ENCODE measurements around the gene ZBTB8A.
A peak's percentile ranks its signal among the peaks of the same experiment; 100 is the strongest.
"Not testable (repeated sequence)": the region's sequence is repeated elsewhere in the genome, so short reads cannot be mapped to it uniquely, and the experiment has no call there.

Gene ZBTB8A

DNA sequence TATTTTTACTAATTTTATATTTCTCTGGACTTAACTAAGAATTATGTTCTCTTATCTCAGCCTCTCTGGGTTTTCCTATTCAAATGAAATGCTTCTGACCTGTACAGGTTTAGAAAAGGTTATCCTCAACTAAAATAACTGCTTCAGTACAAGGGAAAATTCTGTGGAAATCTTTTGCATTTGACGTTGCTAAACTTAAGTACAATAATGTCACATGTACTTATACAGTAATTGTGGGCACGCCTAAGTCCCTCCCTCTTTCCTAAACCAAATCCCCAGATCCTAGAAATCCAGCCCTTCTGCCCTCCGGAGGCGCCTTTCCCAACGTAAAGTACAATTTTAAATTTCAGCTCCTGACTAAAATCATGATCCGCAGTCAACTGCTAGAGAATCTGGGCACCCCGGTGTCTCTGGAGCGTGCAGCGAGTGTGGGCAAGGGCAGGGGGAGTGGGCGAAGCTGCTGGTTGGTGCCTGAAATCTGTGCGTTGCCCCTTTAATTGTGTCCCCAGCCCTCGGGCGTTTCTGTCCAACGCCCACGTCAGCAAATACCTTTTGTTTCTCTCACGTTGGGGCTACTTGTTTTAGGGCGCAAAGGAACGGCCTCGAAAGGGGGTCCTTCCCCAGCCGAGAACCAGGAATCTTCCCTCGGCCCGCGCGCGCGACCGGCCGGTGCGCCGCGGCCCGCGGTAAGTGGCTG, at the start of gene ZBTB8A:
TSS of gene ZBTB8A (plus strand) at position 541 of the 697 bp plus-strand sequence. CDS start 53,505 bp downstream, outside the sequence.
- no peak for DNase-seq (ENCODE audit: low read depth)

DNA sequence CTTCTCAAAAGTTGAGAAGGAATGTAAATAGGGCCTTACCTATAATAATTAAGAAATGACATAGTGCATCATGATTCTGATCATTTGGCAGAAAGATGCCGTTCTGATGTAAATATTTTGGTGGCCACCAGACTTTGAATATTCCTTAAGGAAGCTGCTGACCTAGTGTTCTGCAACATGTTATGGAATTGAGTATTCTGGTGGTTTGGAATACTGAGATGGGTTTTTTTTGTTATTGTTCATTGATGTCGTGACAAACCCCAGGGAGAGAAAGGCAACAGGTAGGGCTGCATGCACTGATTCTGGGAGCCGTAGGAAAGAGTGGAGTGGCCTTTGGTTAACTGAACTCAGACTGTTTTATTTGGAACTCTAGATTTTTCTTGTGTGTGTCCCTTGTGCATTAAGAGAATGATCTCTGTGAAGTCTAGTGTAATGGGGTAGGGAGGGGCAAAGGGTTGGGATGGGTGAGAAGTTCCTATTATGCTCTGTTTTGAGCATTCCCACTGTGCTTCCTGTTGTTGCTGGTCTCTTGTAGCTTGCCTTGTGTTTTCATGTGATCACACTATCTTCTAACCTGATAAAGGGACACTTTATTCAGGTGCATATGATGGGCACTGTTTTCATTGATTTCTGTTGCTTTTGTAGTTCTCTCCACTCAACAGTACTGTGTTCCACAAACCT, 49.3 kb upstream of the ZBTB8A start:
- no peak for DNase-seq (ENCODE audit: low read depth)

DNA sequence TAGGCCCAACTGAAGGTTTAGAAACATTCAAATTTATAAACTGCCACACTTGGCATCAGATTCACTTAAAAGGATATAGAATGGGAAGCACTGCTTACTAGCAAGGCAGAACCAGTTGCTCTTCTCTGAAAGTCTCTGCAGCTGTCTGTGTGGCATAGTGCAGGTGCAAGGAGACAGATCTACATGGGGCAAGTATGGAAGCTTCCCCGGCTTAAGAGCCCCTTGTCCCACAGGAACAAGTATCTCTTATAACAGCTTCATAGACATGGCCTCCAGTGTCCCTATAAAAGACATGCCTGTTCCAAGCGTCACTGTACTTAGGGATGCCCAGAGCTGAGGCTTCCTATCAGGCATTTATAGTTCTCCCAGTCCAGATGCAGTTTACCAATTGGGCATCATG, 47.8 kb upstream of the ZBTB8A start:
- no peak for DNase-seq (ENCODE audit: low read depth)

DNA sequence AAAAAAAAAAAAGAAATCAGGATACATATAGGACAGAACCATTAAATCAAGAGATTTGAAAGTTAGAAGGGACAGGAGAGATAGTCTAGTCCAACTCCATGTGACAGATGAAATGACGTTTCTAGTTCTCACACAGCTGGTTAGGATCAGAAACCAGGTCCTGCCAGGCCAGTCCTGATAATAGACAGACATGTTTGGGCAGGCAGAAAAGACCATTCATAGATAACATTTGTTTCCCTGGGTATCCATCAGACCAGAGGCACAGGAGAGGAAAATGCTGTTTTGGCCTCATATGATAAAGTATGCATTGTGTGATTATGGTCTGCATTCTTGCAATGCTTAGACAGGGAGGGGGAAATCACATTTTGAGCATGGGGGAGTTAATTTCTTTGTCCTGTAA, 45.0 kb upstream of the ZBTB8A start:
- no peak for DNase-seq (ENCODE audit: low read depth)

DNA sequence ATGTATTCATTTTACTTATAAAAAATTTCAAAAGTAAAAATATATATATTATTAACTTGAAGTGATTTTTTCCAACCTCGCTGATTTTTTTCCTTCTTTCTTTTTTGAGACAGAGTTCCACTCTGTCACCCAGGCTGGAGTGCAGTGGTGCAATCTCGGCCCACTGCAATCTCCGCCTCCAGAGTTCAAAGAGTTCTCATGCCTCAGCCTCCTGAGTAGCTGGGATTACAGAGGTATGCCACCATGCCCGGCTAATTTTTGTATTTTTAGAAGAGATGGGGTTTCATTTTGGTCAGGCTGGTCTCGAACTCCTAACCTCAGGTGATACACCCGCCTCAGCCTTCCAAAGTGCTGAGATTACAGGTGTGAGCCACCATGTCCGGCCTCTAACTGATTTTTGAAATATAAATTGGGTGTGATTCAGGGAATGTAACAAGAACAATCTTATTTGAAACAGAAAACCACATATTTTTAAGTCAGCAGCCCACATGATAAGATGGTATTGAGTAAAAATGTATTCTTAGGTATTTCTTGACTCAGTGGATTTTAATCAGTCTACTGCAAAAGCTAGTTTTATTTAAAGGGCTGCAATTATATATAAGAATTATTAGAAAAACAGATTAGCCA, 44.4 kb upstream of the ZBTB8A start:
- DNase-seq (ENCODE audit: low read depth): no peak

DNA sequence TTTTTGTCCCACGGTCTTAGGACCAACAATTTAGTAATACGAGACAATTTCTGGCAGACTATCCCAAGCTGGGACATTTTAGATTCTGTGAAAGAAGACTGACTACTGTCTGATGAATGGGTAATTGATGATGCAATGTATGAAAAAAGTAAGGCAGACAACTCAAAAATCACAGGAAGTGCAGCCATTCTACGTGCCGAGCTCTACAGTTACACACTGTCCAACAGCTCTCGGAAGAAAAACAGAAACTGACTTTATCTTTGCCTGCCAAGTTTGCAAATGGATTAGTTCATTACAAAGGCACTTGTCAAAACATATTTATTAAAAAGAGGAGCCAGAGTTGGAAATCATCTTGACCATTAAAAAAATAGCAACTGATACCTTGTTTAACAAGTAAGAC, 43.1 kb upstream of the ZBTB8A start:
- no peak for DNase-seq (ENCODE audit: low read depth)

DNA sequence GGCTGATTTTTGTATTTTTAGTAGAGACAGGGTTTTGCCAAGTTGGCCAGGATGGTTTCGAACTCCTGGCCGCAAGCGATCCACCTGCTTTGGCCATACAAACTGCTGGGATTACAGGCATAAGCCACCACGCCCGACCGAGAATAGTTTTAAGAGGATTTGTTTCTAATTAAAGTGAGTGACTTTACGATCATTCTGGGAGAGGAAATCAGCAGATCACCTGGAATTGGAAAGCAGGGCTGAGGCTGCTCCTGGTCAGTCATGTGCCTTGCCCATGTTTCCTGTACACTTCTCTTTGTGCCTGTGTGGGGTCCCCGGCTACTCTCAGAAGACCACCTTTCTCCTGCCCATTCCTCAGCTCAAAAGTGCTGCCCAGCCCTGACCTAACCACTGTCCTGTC, 40.5 kb upstream of the ZBTB8A start:
- DNase-seq (ENCODE audit: low read depth): no peak

DNA sequence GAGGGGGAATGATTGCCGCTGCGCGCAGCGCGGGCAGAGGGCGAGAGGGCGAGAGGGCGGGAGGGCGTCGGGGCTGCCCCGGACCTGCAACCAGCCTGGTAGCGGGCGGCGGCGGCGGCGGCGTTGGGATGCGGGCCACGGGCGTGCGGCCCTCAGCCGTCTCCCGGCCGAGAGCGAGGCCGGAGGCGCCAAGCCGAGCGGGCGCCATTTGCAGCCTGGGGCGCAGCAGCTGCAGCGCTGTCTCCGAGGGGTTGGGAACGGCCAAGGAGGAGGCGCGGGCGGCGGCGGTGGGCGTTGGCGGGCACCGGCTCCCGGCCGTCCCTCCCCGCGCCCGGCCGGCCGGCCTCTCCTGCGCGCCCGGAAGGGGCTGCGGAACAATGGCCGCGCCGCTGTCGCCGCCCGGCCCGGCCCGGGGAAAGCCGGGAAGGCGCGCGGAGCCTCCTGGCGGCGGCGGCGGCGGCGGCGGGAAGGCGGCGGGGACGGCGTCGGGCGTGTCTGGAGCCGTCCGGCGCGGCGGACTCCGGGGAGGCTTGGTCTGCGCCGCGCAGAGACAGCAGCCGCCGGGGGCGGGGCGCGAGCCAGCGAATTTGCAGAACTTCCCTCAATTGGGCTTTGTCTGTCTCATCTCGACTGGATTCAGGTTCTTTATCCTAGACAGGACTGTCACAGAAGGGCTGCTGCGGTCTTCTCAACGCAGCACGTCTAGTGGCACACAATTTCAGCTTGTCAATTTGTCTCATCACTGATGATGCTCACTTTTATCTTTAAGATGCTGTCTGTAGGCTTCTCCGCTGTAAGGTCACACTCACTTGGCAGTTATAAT, 38.6 kb upstream of the ZBTB8A start:
- no peak for DNase-seq (ENCODE audit: low read depth)

DNA sequence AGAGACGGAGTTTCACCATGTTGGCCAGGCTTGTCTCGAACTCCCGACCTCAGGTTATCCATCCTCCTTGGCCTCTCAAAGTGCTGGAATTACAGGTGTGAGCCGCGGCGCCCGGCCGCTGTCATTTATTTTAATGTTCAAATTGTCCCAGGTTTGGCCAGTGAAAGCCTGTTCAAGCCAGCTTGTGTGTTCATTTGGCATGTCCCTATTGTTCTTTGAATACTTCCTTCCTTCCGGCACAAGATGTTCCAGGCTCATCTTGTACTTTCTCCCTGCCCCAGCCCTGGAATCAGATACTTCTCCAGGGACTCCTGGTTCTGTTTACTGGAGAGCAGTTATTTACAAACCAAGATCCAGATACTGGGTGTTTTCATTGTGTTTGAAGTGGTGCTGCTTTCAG, 37.4 kb upstream of the ZBTB8A start:
- no peak for DNase-seq (ENCODE audit: low read depth)

DNA sequence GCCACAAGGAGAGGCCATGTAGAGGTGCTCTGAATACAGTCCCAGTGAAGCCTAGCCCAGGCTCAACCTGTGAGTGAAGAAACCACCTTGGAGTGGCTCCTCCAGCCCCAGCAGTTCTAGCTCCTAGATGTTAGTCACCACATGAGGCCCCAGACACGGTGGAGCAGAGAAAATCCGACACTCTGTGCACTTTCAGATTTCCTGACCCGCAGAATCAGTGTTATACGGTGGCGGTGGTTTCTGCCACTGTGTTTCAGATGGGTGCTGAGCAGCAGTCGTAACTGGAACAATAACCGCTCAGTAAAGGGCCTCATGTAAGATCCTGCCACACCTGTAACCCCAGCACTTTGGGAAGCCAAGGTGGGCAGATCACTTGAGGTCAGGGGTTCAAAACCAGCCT, 36.1 kb upstream of the ZBTB8A start:
- no peak for DNase-seq (ENCODE audit: low read depth)

DNA sequence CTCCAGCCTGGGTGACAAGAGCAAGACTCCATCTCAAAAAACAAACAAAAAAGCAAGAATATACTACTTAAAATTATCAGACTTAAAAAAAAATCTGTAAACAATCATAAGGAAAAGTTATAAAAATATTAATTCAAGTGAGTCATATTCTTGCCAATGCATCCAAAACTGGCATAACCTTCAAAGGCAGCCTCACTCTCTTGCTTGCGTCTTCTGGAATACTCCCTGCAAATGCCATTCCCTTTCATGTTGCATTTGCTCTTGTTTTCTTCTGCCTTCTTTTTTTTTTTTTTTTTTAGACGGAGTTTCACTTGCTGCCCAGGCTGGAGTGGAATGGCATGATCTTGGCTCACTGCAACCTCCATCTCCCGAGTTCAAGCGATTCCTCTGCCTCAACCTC, 32.2 kb upstream of the ZBTB8A start:
- DNase-seq (ENCODE audit: low read depth): no peak

DNA sequence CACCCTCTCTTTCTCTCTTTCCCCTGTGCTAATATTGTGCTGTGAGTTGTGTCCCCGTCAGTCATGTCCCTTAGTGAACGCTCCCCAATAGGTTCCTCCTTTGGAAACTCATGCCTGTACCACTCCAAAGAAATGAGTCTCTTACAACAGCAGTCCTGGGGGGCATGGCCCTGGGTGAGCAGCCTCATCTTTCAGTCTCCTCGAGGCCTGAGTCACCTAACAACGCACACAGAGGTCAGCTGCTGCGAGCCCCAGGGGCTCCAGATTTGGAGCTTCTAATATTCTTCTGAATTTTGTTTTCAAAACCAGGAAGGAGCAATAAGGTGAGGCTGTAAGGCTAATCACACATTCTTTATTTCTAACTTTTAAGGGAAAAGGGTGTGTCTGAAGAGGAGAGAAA, 30.5 kb upstream of the ZBTB8A start:
- DNase-seq (ENCODE audit: low read depth): no peak

DNA sequence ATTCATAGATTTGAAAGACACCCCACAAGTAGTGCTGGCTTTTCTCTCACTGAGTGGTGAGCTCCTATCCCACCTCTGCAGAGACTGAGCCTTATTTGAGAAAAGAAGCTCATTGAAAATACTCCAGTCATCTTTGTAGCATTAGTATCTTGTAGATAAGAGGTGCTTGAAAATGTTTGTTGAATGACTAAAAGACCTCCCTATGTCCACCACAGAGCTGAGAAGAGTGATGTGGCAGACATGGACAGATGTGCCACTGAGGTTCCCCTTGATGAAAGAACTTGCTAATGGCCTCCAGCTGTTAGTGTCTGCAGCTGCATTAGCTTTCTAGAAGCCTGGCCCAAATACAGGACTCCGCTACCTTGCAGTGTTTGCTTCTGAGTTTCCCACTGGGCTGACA, 29.3 kb upstream of the ZBTB8A start:
- no peak for DNase-seq (ENCODE audit: low read depth)

DNA sequence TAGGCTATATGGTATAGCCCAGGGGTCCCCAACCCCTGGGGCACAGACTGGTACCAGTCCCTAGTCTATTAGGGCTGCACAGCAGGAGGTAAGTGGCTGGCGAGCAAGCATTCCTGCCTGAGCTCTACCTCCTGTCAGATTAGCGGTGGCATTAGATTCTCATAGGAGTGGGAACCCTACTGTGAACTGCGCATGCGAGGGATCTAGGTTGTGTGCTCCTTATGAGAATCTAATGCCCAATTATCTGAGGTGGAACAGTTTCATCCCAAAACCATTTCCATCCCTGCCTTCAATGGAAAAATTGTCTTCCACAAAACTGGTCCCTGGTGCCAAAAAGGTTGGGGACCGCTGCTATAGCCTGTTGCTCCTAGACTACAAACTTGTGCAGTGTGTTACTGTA, 22.8 kb upstream of the ZBTB8A start:
- DNase-seq (ENCODE audit: low read depth): no peak

DNA sequence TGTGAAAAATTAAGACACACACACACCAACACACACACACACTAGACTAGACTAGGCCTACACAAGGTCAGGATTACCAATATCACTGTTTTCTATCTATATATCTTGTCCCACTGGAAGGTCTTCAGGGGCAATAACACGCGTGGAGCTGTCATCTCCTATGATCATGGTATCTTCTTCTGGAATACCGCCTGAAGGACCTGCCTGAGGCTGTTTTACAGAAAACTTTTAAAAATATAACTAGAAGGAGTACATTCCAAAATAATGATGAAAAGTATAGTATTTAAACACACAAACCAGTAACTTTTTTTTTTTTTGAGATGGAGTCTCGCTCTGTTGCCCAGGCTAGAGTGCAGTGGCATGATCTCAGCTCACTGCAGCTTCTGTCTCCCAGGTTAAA, 20.3 kb upstream of the ZBTB8A start:
- DNase-seq (ENCODE audit: low read depth): no peak

DNA sequence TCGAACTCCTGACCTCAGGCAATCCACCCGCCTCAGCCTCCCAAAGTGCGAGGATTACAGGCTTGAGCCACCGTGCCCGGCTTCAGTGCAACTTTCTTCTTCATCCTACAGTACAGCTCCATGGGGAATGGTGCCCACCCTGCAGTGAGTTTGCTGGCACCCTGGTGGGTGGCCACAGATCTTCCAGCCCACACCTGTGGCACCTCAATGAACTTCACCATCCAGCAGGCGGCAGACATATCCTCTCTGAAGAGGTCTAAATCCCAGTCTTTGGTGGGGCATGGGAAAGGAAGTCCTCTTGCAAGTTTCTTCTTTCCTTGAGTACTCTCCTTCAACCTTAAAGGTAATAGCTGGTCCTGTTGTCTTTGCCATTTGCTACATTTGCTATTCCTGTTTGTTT, 18.1 kb upstream of the ZBTB8A start:
- no peak for DNase-seq (ENCODE audit: low read depth)

DNA sequence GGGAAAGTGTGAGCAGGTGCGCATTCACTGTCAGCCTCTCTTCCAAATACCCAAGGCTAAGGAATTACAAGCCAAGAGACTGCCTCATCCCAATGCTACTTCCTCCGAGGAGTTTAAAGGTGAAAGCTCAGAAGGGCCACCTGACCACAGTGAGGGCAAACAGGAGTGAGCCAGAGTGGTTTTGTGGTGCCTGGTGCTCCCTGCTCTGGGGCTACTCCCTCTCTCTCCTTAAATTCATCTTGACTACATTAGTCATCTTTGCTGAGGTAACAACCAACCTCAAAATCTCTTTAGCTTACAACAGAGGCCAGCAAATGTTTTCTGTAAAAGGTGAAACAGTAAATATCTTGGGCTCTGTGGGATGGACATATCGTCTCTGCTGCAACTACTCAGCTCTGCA, 14.2 kb upstream of the ZBTB8A start:
- DNase-seq (ENCODE audit: low read depth): no peak

DNA sequence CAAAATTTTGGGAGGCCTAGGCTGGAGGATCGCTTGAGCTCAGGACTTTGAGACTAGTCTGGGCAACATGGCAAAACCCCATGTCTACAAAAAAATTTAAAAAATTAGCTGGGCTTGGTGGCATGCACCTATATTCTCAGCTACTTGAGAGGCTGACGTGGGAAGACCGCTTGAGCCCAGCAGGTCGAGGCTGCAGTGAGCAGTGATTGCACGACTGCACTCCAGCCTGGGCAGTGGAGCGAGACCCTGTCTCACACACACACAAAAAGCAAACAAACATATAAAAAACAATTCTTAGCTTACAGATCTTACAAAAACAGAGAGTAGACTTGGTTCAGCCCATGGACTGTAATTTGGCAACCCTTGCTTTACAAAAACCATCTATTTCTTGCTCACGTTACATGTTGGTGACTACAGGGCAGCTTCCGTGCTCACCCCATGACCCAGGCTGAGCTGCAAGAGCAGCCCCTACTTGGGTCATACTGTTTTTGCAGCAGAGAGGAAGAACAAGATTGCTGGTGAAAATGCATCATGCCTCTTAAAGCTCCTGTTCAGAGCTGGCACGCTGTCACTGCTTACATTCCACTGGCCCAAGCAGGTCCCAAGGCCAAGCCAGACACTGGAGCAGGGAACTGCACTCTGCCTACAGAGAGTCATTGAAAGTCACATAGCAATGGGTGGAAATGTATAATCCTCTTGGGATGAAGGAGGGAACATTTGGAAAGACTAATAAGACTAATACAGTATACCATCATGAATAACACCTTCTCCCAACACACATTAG, 13.4 kb upstream of the ZBTB8A start:
- DNase-seq (ENCODE audit: low read depth): no peak

DNA sequence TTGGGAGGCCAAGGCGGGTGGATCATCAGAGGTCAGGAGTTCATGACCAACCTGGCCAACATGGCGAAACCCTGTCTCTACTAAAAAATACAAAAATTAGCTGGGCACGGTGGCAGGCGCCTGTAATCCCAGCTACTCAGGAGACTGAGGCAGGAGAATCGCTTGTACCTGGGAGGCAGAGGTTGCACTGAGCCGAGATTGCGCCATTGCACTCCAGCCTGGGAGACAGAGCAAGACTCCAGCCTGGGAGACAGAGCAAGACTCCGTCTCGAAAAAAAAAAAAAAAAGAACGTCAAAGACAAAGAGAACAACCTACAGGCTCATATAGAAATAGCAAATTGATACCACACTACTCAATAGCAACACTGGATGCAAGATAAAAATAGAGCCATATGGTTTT, 10.7 kb upstream of the ZBTB8A start:
- DNase-seq (ENCODE audit: low read depth): not testable (repeated sequence)

DNA sequence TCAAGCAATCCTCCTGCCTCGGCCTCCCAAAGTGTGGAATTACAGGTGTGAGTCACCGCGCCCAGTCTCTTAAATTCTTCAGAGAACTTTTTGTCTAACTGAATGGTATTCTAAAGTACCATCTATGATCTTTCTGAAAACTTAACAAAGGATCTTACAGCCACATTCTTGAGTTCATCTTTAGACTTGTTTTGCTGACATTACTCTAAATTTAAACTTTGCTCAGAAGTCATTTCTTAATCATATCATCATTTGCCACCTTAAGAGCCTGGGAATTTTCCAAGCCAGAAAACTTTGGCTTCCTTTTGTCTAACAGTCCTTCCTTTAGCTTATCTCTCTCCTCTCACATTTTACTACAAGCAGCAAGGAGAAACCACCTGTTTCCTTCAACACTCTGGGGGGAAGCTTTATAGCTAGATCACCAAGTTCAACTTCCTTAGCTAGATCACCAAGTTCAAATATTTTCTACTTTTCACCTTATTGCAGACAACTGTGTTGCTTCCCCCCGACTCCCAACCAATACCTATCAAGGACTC, 5.4 kb upstream of the ZBTB8A start:
- peak; percentile 88 for DNase-seq (ENCODE audit: low read depth)

DNA sequence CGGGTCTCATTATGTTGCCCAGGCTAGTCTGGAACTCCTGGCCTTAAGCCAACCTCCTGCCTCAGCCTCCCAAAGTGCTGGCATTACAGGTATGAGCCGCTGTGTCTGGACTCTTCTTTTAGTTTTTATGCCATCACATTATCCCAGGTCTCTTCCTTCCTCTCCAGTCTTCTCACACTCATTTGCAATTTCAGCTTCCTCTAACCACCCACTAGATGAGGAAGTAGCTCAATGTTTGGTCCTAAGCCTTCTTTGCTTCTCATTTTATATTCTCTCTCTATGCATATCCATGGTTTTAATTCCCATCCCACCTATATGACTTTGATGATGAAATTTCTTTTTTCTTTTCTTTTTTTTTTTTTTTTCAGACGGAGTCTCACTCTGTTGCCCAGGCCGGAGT, 3.1 kb upstream of the ZBTB8A start:
- no peak for DNase-seq (ENCODE audit: low read depth)

DNA sequence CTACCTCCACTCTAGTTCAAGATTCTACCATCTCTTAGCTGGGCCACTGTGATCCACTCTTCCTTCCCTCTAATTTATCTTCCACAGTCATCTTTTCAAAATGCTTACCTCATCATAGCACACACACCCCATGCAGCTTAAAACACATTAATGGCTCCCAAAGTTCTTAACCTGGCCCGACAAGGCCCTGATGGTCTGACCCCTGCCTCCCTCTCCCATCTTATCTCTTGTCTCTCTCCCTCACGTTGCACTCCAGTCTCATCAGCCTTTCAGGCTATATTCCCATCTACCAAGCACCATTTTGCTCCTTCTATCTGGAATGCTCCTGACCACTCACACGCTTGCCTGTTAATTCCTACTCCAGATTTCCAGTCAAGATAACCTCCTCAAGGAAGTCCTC, 2.5 kb upstream of the ZBTB8A start:
- DNase-seq (ENCODE audit: low read depth): no peak
